Heart left ventricle (tissue), 16 donors: ENCODE data around the gene RANBP3. TPM values are rescaled to one million over a fixed set of nuclear protein-coding genes. Genes with fewer than 3 reads are reported as not detected.

Experiments used
- ATAC-seq, 4 donors: fragments of 200-7000 bp; cut with Tn5 transposase; one replicate each; pipeline ENCODE4 v1.9.1; 2020 to 2022; ENCODE audit warnings: moderate library complexity in 4 of 4, mild to moderate bottlenecking in 3 of 4, moderate number of reproducible peaks in 1 of 4
- DNase-seq, 5 donors: peaks; one replicate each; pipeline ENCODE4 v3.0.0-alpha.2; 2020
- H3K27ac ChIP-seq, 12 donors: fragments of 200-600 bp; sonication (generic) in 4 of 12; one replicate each; pipeline versions ENCODE4 v1.5.0 to v1.8.0; 2016 to 2022; ENCODE audit warnings: mild to moderate bottlenecking in 2 of 12
- H3K27me3 ChIP-seq, 9 donors: fragments of 200-600 bp; sonication (generic) in 2 of 9; one replicate each; pipeline versions ENCODE4 v1.5.1 to v1.8.0; 2016 to 2022; ENCODE audit warnings: mild to moderate bottlenecking in 3 of 9
- H3K36me3 ChIP-seq, 9 donors: fragments of 200-600 bp; sonication (generic) in 2 of 9; one replicate each; pipeline versions ENCODE4 v1.5.0 to v1.8.0; 2018 to 2022; ENCODE audit warnings: mild to moderate bottlenecking in 2 of 9
- H3K4me1 ChIP-seq, 12 donors: fragments of 200-600 bp; sonication (generic) in 4 of 12; one replicate each; pipeline versions ENCODE4 v1.5.0 to v1.8.0; 2016 to 2022; ENCODE audit warnings: mild to moderate bottlenecking in 3 of 12
- H3K4me3 ChIP-seq, 12 donors: fragments of 200-600 bp; sonication (generic) in 4 of 12; one replicate each; pipeline versions ENCODE4 v1.5.0 to v1.8.0; 2017 to 2022; ENCODE audit warnings: mild to moderate bottlenecking in 9 of 12, moderate library complexity in 4 of 12
- H3K9me3 ChIP-seq, 12 donors: fragments of 200-600 bp; sonication (generic) in 4 of 12; one replicate each; pipeline versions ENCODE4 v1.5.0 to v1.8.0; 2016 to 2022; ENCODE audit warnings: mild to moderate bottlenecking in 1 of 12
- CTCF ChIP-seq, 12 donors: fragments of 200-600 bp; sonication (generic) in 4 of 12; IDR thresholded peaks; one replicate each; pipeline versions ENCODE4 v1.5.0 to v1.8.0; 2018 to 2022; ENCODE audit warnings: antibody characterized with exemption in 12 of 12, mild to moderate bottlenecking in 5 of 12
- POLR2A ChIP-seq, 2 donors: fragments of 450-650 bp; IDR thresholded peaks; one replicate each; pipeline ENCODE4 v1.6.1; 2017; ENCODE audit warnings: antibody characterized with exemption in 2 of 2, mild to moderate bottlenecking in 2 of 2, moderate library complexity in 2 of 2
- WGBS, 4 donors: extraction: QIAGEN DNeasy Blood & Tissue Kit in 2 of 4; methylation state at CpG; one replicate each; pipeline versions ENCODE4 v1.1.5 to v1.1.7; 2013 to 2018; 5-methylcytosine and 5-hydroxymethylcytosine counted together
- intact Hi-C, 10 donors: fragments of 100-400 bp; cut with DNase I; formaldehyde crosslinking; loops; one replicate each; pipeline versions ENCODE4 v1.11.1 to v1.14.2; 2022
- polyA plus RNA-seq, 2 donors: library from polyadenylated mRNA; stranded (reverse); fragments of 200-250 nt; gene quantifications; one replicate each; pipeline ENCODE4 v1.2.3, GENCODE V29; 2013
- total RNA-seq, 9 donors: library from RNA; depleted of rRNA in 2 of 9; stranded (reverse); fragments of >200 nt in 2 of 9; fragmentation: NEBNext Ultra II Directional in 3 of 9; extraction: Animal tissue kit (Norgen Biotek cat#: 25700) in 3 of 9; gene quantifications; one replicate each; pipeline versions ENCODE4 v1.1.0 to v1.2.4, GENCODE V29; 2016 to 2023
- donor health status: ischemic (EF 13 %, LVEDD 7.1; RV severe dilation, severe dysfunction).
- donor health status: healthy with polysubstance abuse.
- donor health status: DM: no; HTN: yes; CAD: no.
- donor health status: DM: no; HTN: no; CAD: no.
- donor health status: ischemic (EF 25% LVEDD 6.9; RV normal size, moderate dysfunction).
- donor health status: ischemic (EF 25% LVEDD 5.7; RV mildly dilated, moderate dysfunction).
- donor health status: healthy.
- donor health status: DM: yes; HTN: yes; CAD: no.
- donor health status: ischemic (EF 35%, LVEDD 5.7; RV mildly dilated, moderate dysfunction).
- donor health status: nonischemic (EF 11% LVEDD 7.7; RV severe dilation, severe dysfunction).
- donor health status: DM: yes; HTN: yes; CAD: no.
- donor health status: PGD.
- donor health status: ischemic (EF 29% LVEDD 5.4; RV normal size, mild dysfunction).
- donor health status: nonischemic (EF 23%, LVEDD 6.1; RV moderate dilation, normal function).

RANBP3 gene
- total and polyA plus RNA-seq, 11 donors: 29.4 to 80.7 (median 58.0) TPM

GRCh38 chr19:5992756-5993155 is 14.8 kb upstream of the RANBP3 start:
- no peak for ATAC-seq
- intact Hi-C loops: no loop called here
- Histone ChIP-seq H3K27ac (peak overlapping the region in 1 of 12 donors; percentile 66), H3K9me3 (no peaks in the 10 kb centered on the region), H3K4me3 (no peak overlapping the region), H3K4me1 (peaks cover 0 to 22% (median 12%) of the 10 kb centered on the region in 12 donors), H3K27me3 (no peaks in the 10 kb centered on the region), H3K36me3 (peaks cover 0 to 22% (median 6%) of the 10 kb centered on the region in 9 donors)
- no peak for DNase-seq
- 85 to 88% (median 85%) methylated on average over 10 to 11 of the region's 11 CpGs for WGBS, 4 donors
- TF ChIP-seq POLR2A (IDR thresholded peaks at IDR 0.05) (no peak), CTCF (IDR thresholded peaks at IDR 0.05) (no peak)

- Histone ChIP-seq H3K4me3 (no peak overlapping the region), H3K4me1 (peaks cover 0 to 30% (median 16%) of the 10 kb centered on the region in 12 donors), H3K9me3 (no peaks in the 10 kb centered on the region), H3K27me3 (no peaks in the 10 kb centered on the region), H3K36me3 (peaks cover 0 to 11% (median 0%) of the 10 kb centered on the region in 9 donors), H3K27ac (no peak overlapping the region)
- DNase-seq (no peak), ATAC-seq (no peak)
- intact Hi-C loops: no loop called here
- WGBS, 4 donors: 95 to 98% (median 96%) methylated on average over 6 to 8 of the region's 8 CpGs
- no peak for TF ChIP-seq CTCF (IDR thresholded peaks at IDR 0.05)
- no peak for TF ChIP-seq POLR2A (IDR thresholded peaks at IDR 0.05)
Measured at GRCh38 chr19:5991244-5991838, 13.4 kb upstream of the RANBP3 start.

GRCh38 chr19:5990289-5990797 is 12.4 kb upstream of the RANBP3 start:
- DNase-seq: no peak
- Histone ChIP-seq H3K27me3 (no peaks in the 10 kb centered on the region), H3K4me1 (peaks cover 0 to 30% (median 16%) of the 10 kb centered on the region in 12 donors), H3K4me3 (no peak overlapping the region), H3K36me3 (peaks cover 0 to 2% (median 0%) of the 10 kb centered on the region in 9 donors), H3K9me3 (no peaks in the 10 kb centered on the region), H3K27ac (no peak overlapping the region)
- TF ChIP-seq CTCF (IDR thresholded peaks at IDR 0.05): no peak
- TF ChIP-seq POLR2A (IDR thresholded peaks at IDR 0.05): no peak
- peak in 1 of 4 donors; percentile 7 for ATAC-seq
- WGBS, 4 donors: 47 to 73% (median 54%) methylated on average over 17 of the region's 17 CpGs
- intact Hi-C loops: no loop called here

- no peaks in the 10 kb centered on the region for H3K27me3 ChIP-seq
- H3K9me3 ChIP-seq: no peaks in the 10 kb centered on the region
- peaks cover 0 to 2% (median 0%) of the 10 kb centered on the region in 9 donors for H3K36me3 ChIP-seq
- TF ChIP-seq CTCF (IDR thresholded peaks at IDR 0.05) (no peak), POLR2A (IDR thresholded peaks at IDR 0.05) (no peak)
- H3K27ac ChIP-seq: no peak overlapping the region
- intact Hi-C loops: loop anchor here in 4 of 10 donors (2.0 to 10.0 kb wide), 4 partner anchors 33 to 138 kb away; no protein-coding TSS in a partner anchor
- DNase-seq: no peak
- ATAC-seq: no peak
- peaks cover 0 to 29% (median 16%) of the 10 kb centered on the region in 12 donors for H3K4me1 ChIP-seq
- H3K4me3 ChIP-seq: no peak overlapping the region
- WGBS, 4 donors: 76 to 83% (median 77%) methylated on average over 8 of the region's 8 CpGs
Measured at GRCh38 chr19:5989388-5990074, 11.6 kb upstream of the RANBP3 start.
